Measurements from ENCODE around the gene NSMCE1. TPM values are rescaled to one million over a fixed set of nuclear protein-coding genes. Genes with fewer than 3 reads are reported as not detected.

NSMCE1 gene
- polyA plus RNA-seq, 3 donors, result 51.5 to 56.3 (median 53.4) TPM

Other genes starting within 250 kb of the NSMCE1 start
- not detected for gene C16orf82, start 201.8 kb downstream of the NSMCE1 start, polyA plus RNA-seq
- 1 to 10 TPM; 2.5 to 4.2 (median 2.6) TPM for gene KDM8, start 65.2 kb downstream of the NSMCE1 start, polyA plus RNA-seq
- 10 to 100 TPM; 13.5 to 49.3 (median 29.7) TPM for gene IL4R, start 45.2 kb upstream of the NSMCE1 start, polyA plus RNA-seq
- under 1 TPM in 2 of 3 donors, not detected in 1; 0.12 to 0.19 TPM for gene IL21R, start 133.4 kb upstream of the NSMCE1 start, polyA plus RNA-seq

Data from adipose tissue (tissue), 3 donors.